Fibroblast of lung (primary cell): ENCODE data around the gene APC. TPM values are rescaled to one million over a fixed set of nuclear protein-coding genes. Genes with fewer than 3 reads are reported as not detected.

Experiments used
- DNase-seq, 2 donors: peaks; one replicate each; pipeline versions ENCODE4 v3.0.0 to v3.0.0-alpha.2; 2010; ENCODE audit warnings: low read depth in 2 of 2
- H2AFZ ChIP-seq: 2 replicates; pipeline ENCODE4 v1.5.1; 2012; ENCODE audit warnings: low read length, control low read depth, inconsistent platforms
- H3K27ac ChIP-seq: 2 replicates; pipeline ENCODE4 v1.5.1; 2011; ENCODE audit warnings: low read length, control low read depth; ENCODE audit not compliant: insufficient read depth
- H3K27me3 ChIP-seq: 2 replicates; pipeline ENCODE4 v1.5.1; 2011; ENCODE audit warnings: mild to moderate bottlenecking, low read length; ENCODE audit not compliant: control insufficient read depth, insufficient read depth
- H3K36me3 ChIP-seq: 2 replicates; pipeline ENCODE4 v1.5.1; 2011; ENCODE audit warnings: low read length; ENCODE audit not compliant: control insufficient read depth, insufficient read depth
- H3K4me1 ChIP-seq: 2 replicates; pipeline ENCODE4 v1.5.1; 2011; ENCODE audit warnings: low read length; ENCODE audit not compliant: control insufficient read depth, insufficient read depth; ENCODE audit errors: extremely low read depth
- H3K4me2 ChIP-seq: 2 replicates; pipeline ENCODE4 v1.5.1; 2011; ENCODE audit warnings: low read length, control low read depth; ENCODE audit not compliant: insufficient read depth; ENCODE audit errors: extremely low read depth
- H3K4me3 ChIP-seq, 4 experiments: fragments of 200-600 bp in 1 of 4; sonication (generic) in 1 of 4; replicated peaks in 1 of 4; 2 replicates each; pipeline ENCODE4 v1.5.1; 2011 to 2016; ENCODE audit warnings: low read length in 4 of 4, low read depth in 3 of 4, mild to moderate bottlenecking in 3 of 4, control low read depth in 2 of 4, inconsistent platforms in 1 of 4, mixed read lengths in 1 of 4; ENCODE audit not compliant: insufficient read depth in 1 of 4; ENCODE audit errors: control extremely low read depth in 1 of 4
- H3K79me2 ChIP-seq: 2 replicates; pipeline ENCODE4 v1.5.1; 2012; ENCODE audit warnings: mild to moderate bottlenecking, low read length, inconsistent platforms; ENCODE audit not compliant: control insufficient read depth, insufficient read depth
- H3K9ac ChIP-seq: 2 replicates; pipeline ENCODE4 v1.5.1; 2011; ENCODE audit warnings: mild to moderate bottlenecking, low read length, control low read depth; ENCODE audit not compliant: insufficient read depth
- H3K9me3 ChIP-seq: 2 replicates; pipeline ENCODE4 v1.5.1; 2012; ENCODE audit warnings: low read depth, low read length; ENCODE audit not compliant: control insufficient read depth, insufficient read depth
- H4K20me1 ChIP-seq: 2 replicates; pipeline ENCODE4 v1.5.1; 2011; ENCODE audit warnings: low read length; ENCODE audit not compliant: control insufficient read depth, insufficient read depth; ENCODE audit errors: extremely low read depth
- CTCF ChIP-seq, 2 donors: IDR thresholded peaks in 1 of 2; conservative IDR thresholded peaks in 1 of 2; 1 replicate in 1 of 2; 2 replicates in 1 of 2; pipeline ENCODE4 v1.5.1; 2011 to 2012; ENCODE audit warnings: low read length in 2 of 2, control low read depth in 1 of 2, inconsistent platforms in 1 of 2, low read depth in 1 of 2, mild to moderate bottlenecking in 1 of 2
- EZH2 ChIP-seq: IDR thresholded peaks from 2 replicates; pipeline ENCODE4 v1.5.1; 2012; ENCODE audit warnings: low read length, control low read depth, mild to moderate bottlenecking; ENCODE audit errors: missing control alignments
- polyA plus RNA-seq, 2 donors: library from polyadenylated mRNA; depleted of rRNA in 1 of 2; stranded (reverse) in 1 of 2; unstranded in 1 of 2; fragments of >200 nt; gene quantifications; 2 replicates each; pipeline ENCODE4 v1.2.1, GENCODE V29; 2011 to 2012; ENCODE audit warnings: missing spikeins in 1 of 2
- total RNA-seq: library from RNA; depleted of rRNA; stranded (reverse); fragments of >200 nt; gene quantifications from 2 replicates; pipeline ENCODE4 v1.2.1, GENCODE V29; 2014

Gene APC
- total and polyA plus RNA-seq, 2 donors (not counting 1 experiment from before 2014, with no cell fraction given): 23.6 to 69.9 TPM

GRCh38 chr5:112718344-112718743 lies 19.3 kb upstream of the APC start:
- H3K9ac ChIP-seq: no peak overlapping the region
- H3K27ac ChIP-seq: no peak overlapping the region
- H2AFZ ChIP-seq: no peak overlapping the region
- H3K27me3 ChIP-seq: no peaks in the 10 kb centered on the region
- no peaks in the 10 kb centered on the region for H3K4me1 ChIP-seq
- DNase-seq: no peak
- no peaks in the 10 kb centered on the region for H3K36me3 ChIP-seq
- H3K4me2 ChIP-seq: no peak overlapping the region
- H3K4me3 ChIP-seq: no peak overlapping the region
- H3K79me2 ChIP-seq: peaks cover 16% of the 10 kb centered on the region
- TF ChIP-seq EZH2 (no peak), CTCF (conservative IDR thresholded peaks at IDR 0.05 in 1 of 2, IDR thresholded peaks at IDR 0.05 in 1 of 2; ENCODE audit: low read depth in 1 of 2, low read length in 2 of 2) (no peak)
- no peaks in the 10 kb centered on the region for H4K20me1 ChIP-seq
- no peaks in the 10 kb centered on the region for H3K9me3 ChIP-seq

DNA sequence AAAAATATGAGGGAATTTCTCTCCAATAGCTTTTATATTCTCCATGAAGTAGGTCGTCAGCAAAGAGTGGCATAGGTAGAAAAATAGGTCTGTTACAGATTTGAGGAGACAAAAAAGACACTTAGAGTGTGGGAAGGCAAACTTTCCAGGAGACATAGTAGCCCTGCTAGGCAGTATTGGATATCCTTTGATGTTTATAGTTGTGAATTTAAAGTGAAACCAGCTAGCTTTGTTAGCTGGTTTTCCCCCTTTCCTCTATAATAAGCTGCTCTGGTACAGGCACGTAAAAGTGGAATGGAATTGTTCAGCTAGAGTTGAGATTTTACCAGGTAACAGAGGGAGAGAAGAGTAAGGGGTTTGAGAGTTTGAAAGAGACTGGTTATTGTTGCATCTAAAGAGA lies 17.1 kb upstream of the APC start:
- no peaks in the 10 kb centered on the region for H4K20me1 ChIP-seq
- peaks cover 9% of the 10 kb centered on the region for H3K79me2 ChIP-seq
- H2AFZ ChIP-seq: no peak overlapping the region
- TF ChIP-seq EZH2: no peak
- TF ChIP-seq CTCF (conservative IDR thresholded peaks at IDR 0.05 in 1 of 2, IDR thresholded peaks at IDR 0.05 in 1 of 2; ENCODE audit: low read depth in 1 of 2, low read length in 2 of 2): no peak
- no peaks in the 10 kb centered on the region for H3K36me3 ChIP-seq
- no peak overlapping the region for H3K4me3 ChIP-seq
- no peaks in the 10 kb centered on the region for H3K9me3 ChIP-seq
- H3K27ac ChIP-seq: no peak overlapping the region
- no peak overlapping the region for H3K4me2 ChIP-seq
- H3K9ac ChIP-seq: no peak overlapping the region
- no peak for DNase-seq
- H3K27me3 ChIP-seq: no peaks in the 10 kb centered on the region
- no peaks in the 10 kb centered on the region for H3K4me1 ChIP-seq

DNA sequence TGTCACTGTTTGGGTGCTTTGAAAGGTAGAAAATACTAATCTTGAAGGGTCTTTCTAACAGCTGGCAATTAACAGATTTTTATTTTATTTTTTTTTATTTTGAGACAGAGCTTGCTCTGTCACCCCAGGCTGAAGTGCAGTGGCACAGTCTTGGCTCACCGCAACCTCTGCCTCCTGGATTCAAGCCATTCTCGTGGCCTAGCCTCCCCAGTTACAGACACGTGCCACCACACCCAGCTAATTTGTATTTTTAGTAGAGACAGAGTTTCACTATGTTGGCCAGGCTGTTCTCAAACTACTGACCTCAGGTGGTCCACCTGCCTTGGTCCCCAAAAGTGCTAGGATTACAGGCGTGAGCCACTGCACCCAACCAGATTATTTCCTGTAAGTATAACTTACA lies 12.8 kb upstream of the APC start:
- H3K79me2 ChIP-seq: peaks cover 6% of the 10 kb centered on the region
- H3K9me3 ChIP-seq: no peaks in the 10 kb centered on the region
- TF ChIP-seq EZH2 (no peak), CTCF (conservative IDR thresholded peaks at IDR 0.05 in 1 of 2, IDR thresholded peaks at IDR 0.05 in 1 of 2; ENCODE audit: low read depth in 1 of 2, low read length in 2 of 2) (no peak)

More for the DNA sequence above, 12.8 kb upstream of the APC start:
- Histone ChIP-seq H3K4me2 (no peak overlapping the region), H3K27ac (no peak overlapping the region), H3K36me3 (no peaks in the 10 kb centered on the region), H2AFZ (no peak overlapping the region), H3K9ac (no peak overlapping the region), H3K4me3 (no peak overlapping the region), H4K20me1 (no peaks in the 10 kb centered on the region), H3K27me3 (no peaks in the 10 kb centered on the region), H3K4me1 (no peaks in the 10 kb centered on the region)
- no peak for DNase-seq
